ENCODE measurements around the gene NTS.

The NTS gene

GRCh38 chr12:85923767-85924331 lies 49.8 kb downstream of the NTS start:
- no peak for DNase-seq

- DNase-seq = no peak
These were observed 53.1 kb downstream of the NTS start for GRCh38 chr12:85927166-85927565.
